ENCODE data around the gene GSDME.

- TF ChIP-seq CTCF (IDR thresholded peaks at IDR 0.05) (no peak), POLR2A (IDR thresholded peaks at IDR 0.05) (no peak)
Observed at GRCh38 chr7:24793982-24794648, 36.9 kb upstream of the GSDME start.

Data from lower leg skin (tissue), 3 donors.